ENCODE measurements around the gene CEP170B.
"Not testable (repeated sequence)": the region's sequence is repeated elsewhere in the genome, so short reads cannot be mapped to it uniquely, and the experiment has no call there.

Gene CEP170B

GRCh38 chr14:104900639-104901512 is 35.8 kb downstream of the CEP170B start:
- H3K27ac ChIP-seq: no peak overlapping the region
- no peak for DNase-seq (ENCODE audit: low read depth, low spot score)

GRCh38 chr14:104903990-104904389 is 38.9 kb downstream of the CEP170B start:
- no peak for DNase-seq (ENCODE audit: low read depth, low spot score)
- no peak overlapping the region for H3K27ac ChIP-seq

DNA sequence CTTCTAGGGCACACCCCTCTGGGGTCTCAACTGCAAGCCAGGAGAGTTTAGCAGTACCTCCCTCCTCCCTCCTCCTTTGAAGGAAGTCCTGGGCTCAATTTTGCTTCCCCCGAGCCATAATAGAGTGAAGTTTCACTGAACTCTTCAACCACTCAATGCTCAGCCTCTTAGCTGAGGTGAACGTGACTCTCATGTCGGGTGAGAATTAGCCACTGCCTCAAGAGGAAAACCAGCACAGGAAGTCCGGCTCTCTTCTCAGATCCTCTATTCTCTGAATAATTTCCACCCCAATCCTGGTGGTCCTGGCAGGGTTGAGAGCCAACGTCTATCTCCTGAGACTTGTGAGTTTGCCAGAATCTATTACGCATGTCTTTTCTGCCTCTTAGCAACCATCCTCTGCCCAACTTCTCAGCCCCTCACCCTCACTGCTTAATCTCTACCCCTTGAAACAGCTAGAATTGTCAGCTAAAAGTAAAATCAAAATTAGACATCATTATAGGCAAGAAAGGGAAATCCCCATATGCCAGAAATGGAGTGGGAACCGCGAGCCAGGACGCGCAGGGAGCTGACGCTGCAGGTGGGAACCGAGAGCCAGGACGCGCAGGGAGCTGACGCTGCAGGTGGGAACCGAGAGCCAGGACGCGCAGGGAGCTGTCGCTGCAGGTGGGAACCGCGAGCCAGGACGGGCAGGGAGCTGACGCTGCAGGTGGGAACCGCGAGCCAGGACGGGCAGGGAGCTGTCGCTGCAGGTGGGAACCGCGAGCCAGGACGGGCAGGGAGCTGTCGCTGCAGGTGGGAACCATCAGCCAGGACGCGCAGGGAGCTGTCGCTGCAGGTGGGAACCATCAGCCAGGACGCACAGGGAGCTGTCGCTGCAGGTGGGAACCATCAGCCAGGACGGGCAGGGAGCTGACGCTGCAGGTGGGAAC is 39.8 kb downstream of the CEP170B start:
- not testable (repeated sequence) for DNase-seq (ENCODE audit: low read depth, low spot score); H3K27ac ChIP-seq

GRCh38 chr14:104905579-104905933 is 40.5 kb downstream of the CEP170B start:
- not testable (repeated sequence) for H3K27ac ChIP-seq; DNase-seq (ENCODE audit: low read depth, low spot score)

- H3K27ac ChIP-seq: no peak overlapping the region
- no peak for DNase-seq (ENCODE audit: low read depth, low spot score)
Measured at GRCh38 chr14:104908303-104908702, 43.2 kb downstream of the CEP170B start.

- no peak overlapping the region for H3K27ac ChIP-seq
- DNase-seq (ENCODE audit: low read depth, low spot score): no peak
Measured at GRCh38 chr14:104912053-104912452, 47.0 kb downstream of the CEP170B start.

GRCh38 chr14:104913435-104913834 is 48.4 kb downstream of the CEP170B start:
- no peak overlapping the region for H3K27ac ChIP-seq
- DNase-seq (ENCODE audit: low read depth, low spot score): no peak

GRCh38 chr14:104917116-104917515 is 52.0 kb downstream of the CEP170B start:
- H3K27ac ChIP-seq: no peak overlapping the region
- DNase-seq (ENCODE audit: low read depth, low spot score): no peak

DNA sequence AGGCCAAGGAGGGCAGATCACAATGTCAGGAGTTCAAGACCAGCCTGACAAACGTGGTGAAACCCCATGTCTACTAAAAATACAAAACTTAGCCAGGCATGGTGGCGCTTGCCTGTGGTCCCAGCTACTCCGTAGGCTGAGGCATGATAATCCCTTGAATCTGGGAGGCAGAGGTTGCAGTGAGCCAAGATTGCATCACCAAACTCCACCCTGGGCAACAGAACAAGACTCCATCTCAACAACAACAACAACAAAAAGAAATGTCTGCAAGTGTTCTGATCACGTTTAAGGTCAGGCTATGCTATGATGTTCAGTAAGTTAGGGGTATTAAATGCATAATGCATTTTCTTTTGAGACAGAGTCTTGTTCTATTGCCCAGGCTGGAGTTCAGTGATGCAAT is 52.9 kb downstream of the CEP170B start:
- DNase-seq (ENCODE audit: low read depth, low spot score): no peak
- no peak overlapping the region for H3K27ac ChIP-seq

DNA sequence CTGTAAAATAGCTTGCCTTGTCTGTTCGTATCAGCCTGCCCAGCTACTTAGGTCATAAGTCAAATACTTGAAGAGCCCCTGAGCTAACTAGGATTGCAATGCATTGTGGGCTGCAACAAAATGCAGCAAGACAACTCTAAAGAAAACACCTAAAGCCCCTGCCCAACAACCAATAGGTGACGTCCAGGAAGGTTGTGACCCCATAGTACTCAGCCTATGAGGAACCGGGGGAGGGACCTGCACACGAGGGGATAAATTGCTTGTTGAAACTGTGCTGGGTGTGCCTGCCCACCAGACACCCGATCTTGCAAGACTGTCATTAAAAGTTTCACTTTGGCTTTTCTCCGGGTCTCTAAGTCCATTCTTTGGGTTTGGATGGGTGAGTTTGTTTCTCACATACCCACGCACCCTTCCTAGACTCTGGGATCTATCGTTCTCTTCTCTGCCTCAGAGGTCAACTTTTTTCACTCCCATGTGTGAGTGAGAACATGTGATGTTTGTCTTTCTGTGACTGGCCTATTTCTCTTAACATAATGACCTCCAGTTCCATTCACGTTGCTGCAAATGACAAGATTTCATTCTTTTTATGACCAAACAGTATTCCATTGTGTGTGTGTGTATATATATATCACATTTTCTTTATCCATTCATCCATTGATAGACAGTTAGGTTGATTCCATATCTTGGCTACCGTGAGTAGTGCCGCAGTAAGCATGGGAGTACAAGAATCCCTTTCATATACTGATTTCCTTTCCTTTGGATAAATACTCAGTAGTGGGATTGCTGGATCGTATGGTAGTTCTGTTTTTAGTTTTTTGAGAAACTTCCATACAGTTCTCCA is 54.3 kb downstream of the CEP170B start:
- not testable (repeated sequence) for DNase-seq (ENCODE audit: low read depth, low spot score); H3K27ac ChIP-seq

- H3K27ac ChIP-seq: no peak overlapping the region
- no peak for DNase-seq (ENCODE audit: low read depth, low spot score)
Measured at GRCh38 chr14:104919993-104920315, 54.9 kb downstream of the CEP170B start.

- no peak for DNase-seq (ENCODE audit: low read depth, low spot score)
- no peak overlapping the region for H3K27ac ChIP-seq
Measured at GRCh38 chr14:104923640-104924420, 58.8 kb downstream of the CEP170B start.

DNA sequence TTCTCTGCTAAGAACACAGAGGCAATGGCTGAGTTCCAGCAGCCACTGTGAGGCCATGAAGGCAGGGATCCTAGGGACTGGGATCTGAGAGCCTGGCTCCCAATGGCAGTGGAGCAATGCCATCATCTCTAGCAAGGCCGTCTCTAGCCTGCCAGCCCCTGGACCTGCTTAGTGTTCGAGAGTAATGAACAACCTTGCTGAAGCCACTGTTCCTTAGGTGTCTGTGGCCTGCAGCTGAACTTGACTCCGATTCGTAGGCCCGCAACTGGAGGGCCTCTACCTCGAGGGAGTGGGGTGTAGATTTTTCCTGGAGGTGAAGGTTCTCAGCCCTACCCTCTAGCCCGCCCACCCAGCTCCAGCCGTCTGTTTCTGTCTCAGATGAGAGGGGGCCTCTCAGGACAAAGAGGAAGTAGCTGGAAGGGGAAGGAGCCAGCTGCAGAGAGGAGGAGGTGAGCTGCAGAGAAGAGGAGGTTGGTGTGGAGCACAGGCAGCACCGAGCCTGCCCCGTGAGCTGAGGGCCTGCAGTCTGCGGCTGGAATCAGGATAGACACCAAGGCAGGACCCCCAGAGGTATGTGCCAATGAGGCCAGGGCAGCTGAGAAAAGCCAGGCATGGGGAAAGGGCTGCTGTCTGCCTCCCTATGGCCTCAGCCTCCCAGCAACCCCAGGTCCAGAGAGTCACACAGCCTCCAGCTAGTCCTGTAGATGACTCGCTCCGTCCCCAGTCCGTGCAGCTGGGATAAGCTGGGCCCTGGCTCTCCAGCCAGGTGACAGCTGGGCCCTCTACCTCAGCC is 59.5 kb downstream of the CEP170B start, which contains the start of gene PLD4:
TSS of gene PLD4 (plus strand) at position 459 of the 793 bp plus-strand sequence. CDS start 2,262 bp downstream, outside the sequence.
- DNase-seq (ENCODE audit: low read depth, low spot score): no peak
- H3K27ac ChIP-seq: no peak within 1 kb of the TSS

DNA sequence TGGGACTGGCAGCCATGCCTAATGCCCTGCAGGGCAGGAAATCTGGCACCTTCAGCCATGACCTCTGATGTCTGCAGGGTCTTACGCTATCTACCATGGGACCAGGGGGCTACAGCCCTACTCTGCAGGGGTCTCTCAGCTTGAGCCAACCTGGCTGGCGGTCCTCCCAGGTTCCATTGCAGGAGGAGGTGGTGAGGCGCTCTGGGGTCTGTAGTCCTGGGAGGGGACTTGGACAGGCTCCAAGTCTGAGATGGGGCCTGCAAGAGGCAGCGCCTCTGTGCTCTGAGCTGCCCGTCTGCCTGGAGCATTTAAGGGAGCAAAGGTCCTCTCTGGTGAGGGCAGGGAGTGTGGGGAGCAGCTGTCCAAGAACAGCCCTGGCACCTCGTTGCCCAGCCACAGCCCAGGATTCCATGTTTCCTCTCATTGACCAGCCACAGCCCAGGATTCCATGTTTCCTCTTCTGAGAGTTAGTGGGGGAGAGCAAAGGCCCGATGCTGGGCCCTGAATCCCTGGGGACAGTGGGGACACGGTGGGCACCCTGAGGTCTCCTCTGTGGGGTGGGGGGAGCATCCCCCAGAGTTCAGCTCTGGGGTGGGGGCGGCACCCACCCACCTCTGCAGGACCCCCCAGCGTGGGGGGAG is 60.3 kb downstream of the CEP170B start:
- no peak overlapping the region for H3K27ac ChIP-seq
- DNase-seq (ENCODE audit: low read depth, low spot score): no peak

DNA sequence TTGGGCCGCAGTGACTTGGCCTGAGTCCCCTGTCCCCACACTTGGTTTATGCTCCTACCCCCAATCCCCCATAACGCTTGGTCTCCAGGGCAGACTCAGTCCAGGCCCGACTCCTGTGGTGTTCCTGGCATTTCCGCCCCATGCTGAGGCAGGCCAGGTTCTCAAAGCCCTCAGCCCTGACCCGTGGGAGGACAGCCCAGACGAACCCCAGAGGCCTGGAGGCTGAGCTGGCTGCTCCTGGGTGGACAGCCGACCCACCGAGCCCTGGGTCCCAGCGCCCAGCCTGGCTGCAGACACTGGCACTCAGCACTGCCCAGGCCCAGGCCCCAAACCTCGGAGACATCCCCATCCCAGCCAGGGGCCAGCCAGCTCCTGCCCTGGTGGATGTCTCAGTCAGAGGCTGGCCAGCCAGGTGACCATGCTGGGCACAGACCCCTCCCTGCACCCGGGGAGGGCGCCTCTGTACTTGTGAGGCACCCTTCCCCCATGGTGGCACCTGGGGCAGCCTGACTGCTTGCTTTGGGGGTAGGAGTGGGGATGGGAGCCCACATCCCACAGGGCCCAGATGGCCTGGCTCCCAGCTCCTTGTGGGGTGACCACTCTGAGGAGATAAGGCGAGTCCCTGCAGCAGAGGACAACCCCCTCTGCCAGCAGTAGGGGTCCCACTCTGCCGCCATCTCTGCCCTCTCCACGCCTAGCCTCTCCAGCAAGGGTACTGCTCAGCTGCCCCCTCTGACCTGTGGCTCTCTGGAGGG is 61.0 kb downstream of the CEP170B start:
- no peak for DNase-seq (ENCODE audit: low read depth, low spot score)
- H3K27ac ChIP-seq: no peak overlapping the region

- no peak overlapping the region for H3K27ac ChIP-seq
- DNase-seq (ENCODE audit: low read depth, low spot score): no peak
Measured at GRCh38 chr14:104926619-104927431, 61.8 kb downstream of the CEP170B start.

- no peak for DNase-seq (ENCODE audit: low read depth, low spot score)
- H3K27ac ChIP-seq: no peak overlapping the region
Measured at GRCh38 chr14:104927432-104927816, 62.4 kb downstream of the CEP170B start.

Data from epithelial cell of prostate (primary cell).